ENCODE measurements around the gene CUL9.

Gene CUL9

GRCh38 chr6:43231053-43231452, 49.1 kb downstream of the CUL9 start:
- no peak for DNase-seq

GRCh38 chr6:43231735-43232450, 49.9 kb downstream of the CUL9 start:
- DNase-seq = no peak

GRCh38 chr6:43235841-43236240, 53.8 kb downstream of the CUL9 start:
- no peak for DNase-seq

GRCh38 chr6:43239054-43239453, 57.1 kb downstream of the CUL9 start:
- no peak for DNase-seq

GRCh38 chr6:43240950-43241349, 59.0 kb downstream of the CUL9 start:
- DNase-seq = no peak

- no peak for DNase-seq
Measured at GRCh38 chr6:43241446-43241845, 59.5 kb downstream of the CUL9 start.

- DNase-seq = no peak
Measured at GRCh38 chr6:43242908-43243663, 61.1 kb downstream of the CUL9 start, which contains the start of gene TTBK1. TTBK1 (plus strand) TSS chr6:43243481; CDS start chr6:43246661, 3,180 bp downstream.

GRCh38 chr6:43243664-43244321, 61.8 kb downstream of the CUL9 start:
- DNase-seq = no peak

- DNase-seq = no peak
Measured at GRCh38 chr6:43246301-43247113, 64.5 kb downstream of the CUL9 start.

- no peak for DNase-seq
Measured at GRCh38 chr6:43247114-43247999, 65.4 kb downstream of the CUL9 start.

- DNase-seq = no peak
Measured at GRCh38 chr6:43248101-43248500, 66.1 kb downstream of the CUL9 start.

GRCh38 chr6:43248791-43249190, 66.8 kb downstream of the CUL9 start:
- DNase-seq = no peak

- no peak for DNase-seq
Measured at GRCh38 chr6:43250992-43251373, 69.0 kb downstream of the CUL9 start.

- DNase-seq = no peak
Measured at GRCh38 chr6:43253401-43253800, 71.4 kb downstream of the CUL9 start.

- DNase-seq = no peak
Measured at GRCh38 chr6:43254138-43254817, 72.3 kb downstream of the CUL9 start.

GRCh38 chr6:43254846-43255245, 72.8 kb downstream of the CUL9 start:
- no peak for DNase-seq

- DNase-seq = no peak
Measured at GRCh38 chr6:43255408-43256054, 73.5 kb downstream of the CUL9 start.

- no peak for DNase-seq
Measured at GRCh38 chr6:43256670-43257366, 74.8 kb downstream of the CUL9 start.

GRCh38 chr6:43257367-43258145, 75.6 kb downstream of the CUL9 start:
- DNase-seq = no peak
